HCT116 (cell line): ENCODE data around the gene FARP1. TPM values are rescaled to one million over a fixed set of nuclear protein-coding genes. Genes with fewer than 3 reads are reported as not detected.

ENCODE experiments used
- ATAC-seq: fragments of 200-7000 bp; cut with Tn5 transposase; 2 replicates; pipeline ENCODE4 v1.9.1; 2020; ENCODE audit warnings: mild to moderate bottlenecking, moderate library complexity
- BruUV-seq: library from RNA; stranded (reverse); fragments of 400-500 nt; replicated peaks from 2 replicates; lab custom pipeline; 2021; lab: Mats Ljungman, UMichigan
- CTCF ChIA-PET: fragments of 300-600 bp; sonication (Branson Sonifier 250); formaldehyde crosslinking; loops from one replicate; lab custom pipeline; 2021; ENCODE audit warnings: antibody characterized with exemption; lab: Charles Lee
- POLR2A ChIA-PET: fragments of 300-600, 350-600 bp; sonication (Branson Sonifier 250); formaldehyde crosslinking; loops from one replicate; lab custom pipeline; 2021; ENCODE audit warnings: antibody characterized with exemption; lab: Charles Lee
- RAD21 ChIA-PET, 2 experiments: fragments of 300-600 bp; sonication (Branson Sonifier 250); formaldehyde crosslinking; loops; one replicate each; lab custom pipeline; 2023; ENCODE audit warnings: low total read pairs in 2 of 2; ENCODE audit not compliant: uncharacterized antibody in 2 of 2, unreplicated experiment in 2 of 2, low non-redundant PET in 1 of 2; lab: Charles Lee
- DNase-seq: peaks from one replicate; pipeline ENCODE4 v3.0.0-alpha.2; 2010; ENCODE audit warnings: low read depth, low spot score
- H2AFZ ChIP-seq: fragments of 200-600 bp; shearing (Covaris generic), sonication (generic); 2 replicates; pipeline ENCODE4 v1.6.1; 2017; ENCODE audit warnings: low read depth, mixed run types, mixed read lengths, antibody characterized with exemption, low read length; ENCODE audit not compliant: poor library complexity, severe bottlenecking
- H3K27ac ChIP-seq: 2 replicates; pipeline ENCODE4 v1.5.1; 2012; ENCODE audit warnings: low read depth, low read length
- H3K27me3 ChIP-seq: fragments of 200-600 bp; sonication (generic); 2 replicates; pipeline ENCODE4 v1.6.1; 2016; ENCODE audit warnings: mixed run types, low read length, mixed read lengths; ENCODE audit not compliant: insufficient read depth
- H3K36me3 ChIP-seq, 2 experiments: fragments of 200-500 bp in 1 of 2; fragments of 200-600 bp in 1 of 2; sonication (Bioruptor generic) in 1 of 2; sonication (generic) in 1 of 2; 2 replicates each; pipeline versions ENCODE4 v1.5.1 to v1.6.1; 2014 to 2016; ENCODE audit warnings: low read length in 2 of 2, inconsistent platforms in 1 of 2, mixed read lengths in 1 of 2, mixed run types in 1 of 2; ENCODE audit not compliant: insufficient read depth in 2 of 2, control insufficient read depth in 1 of 2
- H3K4me1 ChIP-seq, 2 experiments: fragments of 200-600 bp in 1 of 2; sonication (generic) in 1 of 2; 2 replicates each; pipeline versions ENCODE4 v1.5.1 to v1.6.1; 2012 to 2017; ENCODE audit warnings: low read length in 2 of 2, inconsistent platforms in 1 of 2, mild to moderate bottlenecking in 1 of 2, mixed read lengths in 1 of 2, mixed run types in 1 of 2, moderate library complexity in 1 of 2; ENCODE audit not compliant: insufficient read depth in 2 of 2, control insufficient read depth in 1 of 2
- H3K4me2 ChIP-seq: fragments of 200-600 bp; sonication (generic); 2 replicates; pipeline ENCODE4 v1.6.1; 2017; ENCODE audit warnings: mixed run types, low read length, mixed read lengths
- H3K4me3 ChIP-seq, 2 experiments: fragments of 200-600 bp in 1 of 2; sonication (generic) in 1 of 2; replicated peaks in 1 of 2; 2 replicates each; pipeline ENCODE4 v1.5.1; 2011 to 2016; ENCODE audit warnings: low read length in 2 of 2, control low read depth in 1 of 2, low read depth in 1 of 2, mild to moderate bottlenecking in 1 of 2, mixed read lengths in 1 of 2, mixed run types in 1 of 2
- H3K79me2 ChIP-seq: fragments of 200-600 bp; sonication (generic); 2 replicates; pipeline ENCODE4 v1.6.1; 2017; ENCODE audit warnings: mild to moderate bottlenecking, mixed run types, low read length, moderate library complexity, mixed read lengths; ENCODE audit not compliant: insufficient read depth
- H3K9ac ChIP-seq: fragments of 200-600 bp; sonication (generic); 2 replicates; pipeline ENCODE4 v1.6.1; 2016; ENCODE audit warnings: low read length, mixed read lengths
- H3K9me2 ChIP-seq: fragments of 200-600 bp; sonication (generic), shearing (Covaris generic); 2 replicates; pipeline ENCODE4 v1.6.1; 2017; ENCODE audit warnings: mixed run types, mild to moderate bottlenecking, moderate library complexity; ENCODE audit not compliant: insufficient read depth
- H3K9me3 ChIP-seq, 2 experiments: fragments of 200-500 bp in 1 of 2; fragments of 200-600 bp in 1 of 2; sonication (Bioruptor generic) in 1 of 2; sonication (generic) in 1 of 2; 2 replicates each; pipeline ENCODE4 v1.6.1; 2014 to 2017; ENCODE audit warnings: low read length in 2 of 2, mixed read lengths in 2 of 2, inconsistent platforms in 1 of 2, low read depth in 1 of 2, mild to moderate bottlenecking in 1 of 2, mixed run types in 1 of 2, moderate library complexity in 1 of 2; ENCODE audit not compliant: control insufficient read depth in 1 of 2, insufficient read depth in 1 of 2
- H4K20me1 ChIP-seq: fragments of 200-600 bp; sonication (generic), shearing (Covaris generic); 2 replicates; pipeline ENCODE4 v1.6.1; 2017; ENCODE audit warnings: mixed run types, mild to moderate bottlenecking, moderate library complexity; ENCODE audit not compliant: insufficient read depth
- CBX3 ChIP-seq: IDR thresholded peaks from 2 replicates; pipeline ENCODE4 v1.6.1; 2012; ENCODE audit warnings: low read depth
- EGR1 ChIP-seq: IDR thresholded peaks from 2 replicates; pipeline ENCODE4 v1.6.1; 2012; ENCODE audit warnings: low read depth
- EZH2 ChIP-seq: fragments of 200-600 bp; sonication (generic); IDR thresholded peaks from 2 replicates; pipeline ENCODE4 v1.6.1; 2017; ENCODE audit warnings: antibody characterized with exemption, mixed run types
- FOSL1 ChIP-seq: IDR thresholded peaks from 2 replicates; pipeline ENCODE4 v1.6.1; 2012; ENCODE audit warnings: low read depth
- JUND ChIP-seq: IDR thresholded peaks from 2 replicates; pipeline ENCODE4 v1.6.1; 2012
- POLR2A ChIP-seq: IDR thresholded peaks from 2 replicates; pipeline ENCODE4 v1.7.0; 2011; ENCODE audit warnings: borderline replicate concordance; ENCODE audit not compliant: insufficient read depth, insufficient read length; ENCODE audit errors: extremely low read depth
- SIN3A ChIP-seq: IDR thresholded peaks from 2 replicates; pipeline ENCODE4 v1.6.1; 2012; ENCODE audit warnings: low read depth
- SP1 ChIP-seq: IDR thresholded peaks from 2 replicates; pipeline ENCODE4 v1.6.1; 2012; ENCODE audit warnings: low read depth
- SRF ChIP-seq: IDR thresholded peaks from 2 replicates; pipeline ENCODE4 v1.6.1; 2012; ENCODE audit warnings: low read depth
- TCF7L2 ChIP-seq: IDR thresholded peaks from 2 replicates; pipeline ENCODE4 v1.7.0; 2011; ENCODE audit warnings: borderline replicate concordance, inconsistent platforms; ENCODE audit not compliant: insufficient read depth, insufficient read length; ENCODE audit errors: extremely low read depth
- YY1 ChIP-seq: IDR thresholded peaks from 2 replicates; pipeline ENCODE4 v1.6.1; 2011; ENCODE audit warnings: low read length, low read depth, moderate library complexity, mild to moderate bottlenecking; ENCODE audit not compliant: insufficient replicate concordance; ENCODE audit errors: extremely low read depth
- ZNF274 ChIP-seq: fragments of 200-500 bp; sonication (Bioruptor generic); IDR thresholded peaks from 2 replicates; pipeline ENCODE4 v1.6.1; 2014; ENCODE audit warnings: mild to moderate bottlenecking, low read depth, low read length, inconsistent platforms
- intact Hi-C: fragments of 100-400 bp; cut with micrococcal nuclease; formaldehyde crosslinking; loops from 2 replicates; pipeline ENCODE4 v1.10.0; 2022
- total RNA-seq: library from RNA; stranded (reverse); gene quantifications from one replicate; pipeline ENCODE4 v1.2.1, GENCODE V29; 2021; ENCODE audit not compliant: unreplicated experiment
- TF ChIP-seq, protein P1 (sequence below): IDR thresholded peaks from 2 replicates; pipeline ENCODE4 v1.6.1; 2012
- TF ChIP-seq, protein P2 (sequence below): IDR thresholded peaks from 2 replicates; pipeline ENCODE4 v1.6.1; 2012

FARP1 gene
- total RNA-seq, 1 experiment from 2014 or later: 30.5 TPM

DNA sequence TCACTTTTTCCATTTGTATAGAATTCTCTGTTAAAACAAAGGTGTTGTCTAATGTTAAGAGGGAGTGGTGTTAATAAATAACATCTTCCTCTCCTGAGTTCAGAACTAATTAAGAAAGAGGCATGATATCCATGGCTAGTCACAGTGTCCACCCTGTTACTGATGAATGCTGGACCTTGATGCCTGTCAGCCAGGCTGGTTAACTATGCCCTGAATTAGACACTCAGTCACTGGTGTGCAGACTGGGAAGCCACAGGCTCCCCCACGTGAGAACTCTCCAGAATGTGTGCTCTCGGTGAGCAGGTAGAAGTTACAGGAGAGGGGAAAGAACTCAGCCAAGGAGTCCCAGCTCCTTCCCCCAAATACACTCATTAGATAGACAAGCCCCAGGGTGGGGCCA, 90.2 kb downstream of the FARP1 start:
- intact Hi-C loops: no loop called here
- TF ChIP-seq YY1 (no peak), EZH2 (no peak), JUND (no peak), TCF7L2 (no peak), EGR1 (no peak), SP1 (no peak), ZNF274 (no peak), SRF (no peak), SIN3A (no peak), FOSL1 (no peak), CBX3 (no peak), POLR2A (no peak)
- TF ChIP-seq, protein P1, sequence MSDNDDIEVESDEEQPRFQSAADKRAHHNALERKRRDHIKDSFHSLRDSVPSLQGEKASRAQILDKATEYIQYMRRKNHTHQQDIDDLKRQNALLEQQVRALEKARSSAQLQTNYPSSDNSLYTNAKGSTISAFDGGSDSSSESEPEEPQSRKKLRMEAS: no peak
- TF ChIP-seq, protein P2, sequence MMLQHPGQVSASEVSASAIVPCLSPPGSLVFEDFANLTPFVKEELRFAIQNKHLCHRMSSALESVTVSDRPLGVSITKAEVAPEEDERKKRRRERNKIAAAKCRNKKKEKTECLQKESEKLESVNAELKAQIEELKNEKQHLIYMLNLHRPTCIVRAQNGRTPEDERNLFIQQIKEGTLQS: no peak
- no peaks in the 10 kb centered on the region for H3K9me2 ChIP-seq
- H3K4me2 ChIP-seq: no peak overlapping the region
- H3K79me2 ChIP-seq: no peaks in the 10 kb centered on the region
- RAD21 ChIA-PET: no interaction called here
- H3K9me3 ChIP-seq: no peaks in the 10 kb centered on the region
- H3K36me3 ChIP-seq: no peaks in the 10 kb centered on the region
- no peak for DNase-seq
- no peak overlapping the region for H3K27ac ChIP-seq
- ATAC-seq: no peak
- H2AFZ ChIP-seq: no peak overlapping the region
- no peaks in the 10 kb centered on the region for H4K20me1 ChIP-seq
- CTCF ChIA-PET: no interaction called here
- no peak overlapping the region for H3K9ac ChIP-seq
- no peaks in the 10 kb centered on the region for H3K4me1 ChIP-seq
- BruUV-seq: no TSS peak
- POLR2A ChIA-PET: no interaction called here
- H3K27me3 ChIP-seq: no peaks in the 10 kb centered on the region
- H3K4me3 ChIP-seq: no peak overlapping the region

DNA sequence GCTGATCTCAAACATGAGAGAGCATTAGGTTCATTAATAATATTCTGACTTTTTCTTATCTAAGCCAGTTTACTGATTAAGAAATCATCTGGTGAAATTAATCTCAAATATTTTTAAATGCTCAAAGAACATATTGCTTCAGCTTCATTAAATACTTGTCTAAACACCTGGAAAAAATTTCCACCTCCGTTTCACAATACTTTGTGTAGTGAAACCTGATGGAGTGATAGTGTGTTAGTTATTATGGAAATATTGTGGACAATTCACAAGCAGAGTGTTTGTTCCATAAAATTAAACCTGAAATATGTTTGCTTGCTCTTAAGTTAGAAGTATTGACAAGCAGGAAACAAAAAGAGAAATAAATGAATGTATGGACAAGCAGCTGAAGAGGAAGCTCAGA, 91.5 kb downstream of the FARP1 start:
- DNase-seq: no peak
- Histone ChIP-seq H2AFZ (no peak overlapping the region), H3K9me2 (no peaks in the 10 kb centered on the region), H4K20me1 (no peaks in the 10 kb centered on the region), H3K79me2 (no peaks in the 10 kb centered on the region), H3K36me3 (no peaks in the 10 kb centered on the region), H3K4me3 (no peak overlapping the region), H3K4me1 (no peaks in the 10 kb centered on the region), H3K9me3 (no peaks in the 10 kb centered on the region), H3K9ac (no peak overlapping the region), H3K27ac (no peak overlapping the region), H3K27me3 (no peaks in the 10 kb centered on the region), H3K4me2 (no peak overlapping the region)
- TF ChIP-seq, protein P1: no peak
- ChIA-PET CTCF (no interaction called here), RAD21 (no interaction called here), POLR2A (no interaction called here)
- ATAC-seq: no peak
- intact Hi-C loops: no loop called here
- no TSS peak for BruUV-seq
